ENCODE data around the gene RAB1A. TPM values are rescaled to one million over a fixed set of nuclear protein-coding genes. Genes with fewer than 3 reads are reported as not detected.

Gene RAB1A
- total RNA-seq, 3 donors from 2014 or later, result 73.6 to 78.5 (median 73.6) TPM

Other genes starting within 250 kb of the RAB1A start
- gene SLC1A4, start 140.7 kb downstream of the RAB1A start, total RNA-seq, result 10 to 100 TPM in 1 of 3 donors, 1 to 10 TPM in 2; 6.2 to 16.7 (median 9.6) TPM
- 1 to 10 TPM; 2.3 to 5.4 (median 2.9) TPM for gene CEP68, start 73.7 kb downstream of the RAB1A start, total RNA-seq
- 100 to 1,000 TPM; 238 to 263 (median 250) TPM for gene ACTR2, start 97.7 kb upstream of the RAB1A start, total RNA-seq